IPS-18a (cell line): ENCODE data around the gene AUTS2.

Experiments used
- H3K27ac ChIP-seq: one replicate; pipeline ENCODE4 v1.5.1; 2013; ENCODE audit warnings: low read length
- H3K27me3 ChIP-seq: one replicate; pipeline ENCODE4 v1.6.1; 2013; ENCODE audit warnings: mild to moderate bottlenecking, low read length; ENCODE audit not compliant: control insufficient read depth, insufficient read depth
- H3K36me3 ChIP-seq: one replicate; pipeline ENCODE4 v1.6.1; 2013; ENCODE audit warnings: low read depth, low read length; ENCODE audit not compliant: control insufficient read depth
- H3K4me1 ChIP-seq: one replicate; pipeline ENCODE4 v1.6.1; 2013; ENCODE audit warnings: low read depth, low read length; ENCODE audit not compliant: control insufficient read depth
- H3K4me3 ChIP-seq: one replicate; pipeline ENCODE4 v1.5.1; 2013; ENCODE audit warnings: low read length
- H3K9ac ChIP-seq: one replicate; pipeline ENCODE4 v1.6.1; 2013; ENCODE audit warnings: mild to moderate bottlenecking, low read length, moderate library complexity
- H3K9me3 ChIP-seq: one replicate; pipeline ENCODE4 v1.6.1; 2013; ENCODE audit warnings: low read depth, low read length; ENCODE audit not compliant: control insufficient read depth

The AUTS2 gene

GRCh38 chr7:70040970-70041766 is 442.9 kb downstream of the AUTS2 start:
- Histone ChIP-seq H3K27me3 (no peaks in the 10 kb centered on the region), H3K9me3 (no peaks in the 10 kb centered on the region), H3K9ac (no peak overlapping the region), H3K27ac (no peak overlapping the region), H3K36me3 (no peaks in the 10 kb centered on the region), H3K4me1 (peaks cover 4% of the 10 kb centered on the region), H3K4me3 (no peak overlapping the region)

GRCh38 chr7:70042533-70042932 is 444.3 kb downstream of the AUTS2 start:
- Histone ChIP-seq H3K9me3 (no peaks in the 10 kb centered on the region), H3K4me1 (peaks cover 5% of the 10 kb centered on the region), H3K36me3 (no peaks in the 10 kb centered on the region), H3K4me3 (no peak overlapping the region), H3K27me3 (no peaks in the 10 kb centered on the region), H3K9ac (no peak overlapping the region), H3K27ac (no peak overlapping the region)

DNA sequence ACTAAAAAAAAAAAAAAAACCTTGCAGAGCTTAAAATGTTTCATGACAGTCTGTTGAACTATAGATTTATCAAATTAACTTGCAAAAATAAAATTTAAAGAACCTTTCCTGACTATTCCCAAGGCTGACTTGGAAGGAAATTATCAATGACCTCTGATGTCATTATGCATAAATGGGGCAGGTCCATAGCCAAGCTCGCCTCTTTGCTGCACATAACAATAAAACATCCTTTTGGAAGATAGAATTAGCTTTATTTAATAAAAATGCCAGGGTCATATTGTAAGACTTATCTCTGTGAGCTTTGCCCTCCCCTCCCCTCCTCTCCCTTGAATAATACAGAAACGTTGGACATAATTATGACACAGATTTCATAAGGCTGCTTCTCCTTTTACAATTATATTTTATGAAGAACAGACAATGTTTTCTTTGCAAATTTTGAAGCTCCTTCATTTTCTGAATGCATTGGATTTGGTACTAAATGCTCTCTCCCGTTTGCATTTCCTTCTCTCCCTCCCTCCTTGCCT is 444.8 kb downstream of the AUTS2 start:
- Histone ChIP-seq H3K9me3 (no peaks in the 10 kb centered on the region), H3K36me3 (no peaks in the 10 kb centered on the region), H3K27ac (no peak overlapping the region), H3K9ac (no peak overlapping the region), H3K4me1 (peaks cover 10% of the 10 kb centered on the region), H3K27me3 (no peaks in the 10 kb centered on the region), H3K4me3 (no peak overlapping the region)

GRCh38 chr7:70044064-70044463 is 445.8 kb downstream of the AUTS2 start:
- Histone ChIP-seq H3K27me3 (no peaks in the 10 kb centered on the region), H3K9me3 (no peaks in the 10 kb centered on the region), H3K4me1 (peaks cover 17% of the 10 kb centered on the region), H3K9ac (no peak overlapping the region), H3K4me3 (no peak overlapping the region), H3K27ac (no peak overlapping the region), H3K36me3 (no peaks in the 10 kb centered on the region)

DNA sequence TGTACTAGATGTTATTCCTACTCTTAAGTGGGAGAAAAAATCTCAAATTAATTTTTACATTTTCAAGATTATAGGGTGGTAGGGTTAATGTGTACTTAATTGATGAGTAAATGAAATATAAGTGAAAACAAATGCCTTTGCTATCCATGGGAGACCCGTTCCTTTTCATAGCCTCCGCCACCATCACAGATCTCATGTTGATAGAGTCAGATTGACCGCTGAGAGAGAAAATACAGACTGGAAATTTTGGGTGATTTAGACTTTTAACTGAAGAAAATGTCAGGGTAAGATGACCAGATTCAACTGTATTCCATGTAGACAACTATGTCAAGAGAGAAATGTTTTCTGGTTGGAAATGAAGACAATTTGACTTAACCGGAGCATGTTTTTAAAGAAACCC is 446.2 kb downstream of the AUTS2 start:
- Histone ChIP-seq H3K4me1 (peaks cover 17% of the 10 kb centered on the region), H3K27ac (no peak overlapping the region), H3K27me3 (no peaks in the 10 kb centered on the region), H3K4me3 (no peak overlapping the region), H3K36me3 (no peaks in the 10 kb centered on the region), H3K9ac (no peak overlapping the region), H3K9me3 (no peaks in the 10 kb centered on the region)

DNA sequence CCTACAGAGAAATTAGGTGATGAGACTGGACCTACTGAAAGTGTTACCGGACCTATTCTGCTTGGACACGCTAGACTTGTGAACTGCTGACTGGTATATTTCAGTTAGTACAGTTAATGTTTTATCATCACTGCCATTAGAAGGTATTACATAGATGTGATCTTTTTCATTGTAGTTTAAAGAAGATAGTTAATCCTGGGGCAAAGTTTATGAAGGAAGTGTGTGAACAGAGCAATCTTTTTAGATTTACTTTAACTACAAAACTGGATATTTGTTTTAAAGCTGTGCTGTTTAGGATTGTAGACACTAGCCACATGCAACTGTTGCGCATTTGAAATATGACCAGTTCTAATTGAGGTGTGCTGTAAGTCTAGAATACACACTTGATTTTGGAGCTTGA is 446.7 kb downstream of the AUTS2 start:
- no peak overlapping the region for H3K27ac ChIP-seq
- peaks cover 17% of the 10 kb centered on the region for H3K4me1 ChIP-seq
- no peak overlapping the region for H3K9ac ChIP-seq
- no peaks in the 10 kb centered on the region for H3K9me3 ChIP-seq
- no peak overlapping the region for H3K4me3 ChIP-seq
- H3K36me3 ChIP-seq, result no peaks in the 10 kb centered on the region
- no peaks in the 10 kb centered on the region for H3K27me3 ChIP-seq

DNA sequence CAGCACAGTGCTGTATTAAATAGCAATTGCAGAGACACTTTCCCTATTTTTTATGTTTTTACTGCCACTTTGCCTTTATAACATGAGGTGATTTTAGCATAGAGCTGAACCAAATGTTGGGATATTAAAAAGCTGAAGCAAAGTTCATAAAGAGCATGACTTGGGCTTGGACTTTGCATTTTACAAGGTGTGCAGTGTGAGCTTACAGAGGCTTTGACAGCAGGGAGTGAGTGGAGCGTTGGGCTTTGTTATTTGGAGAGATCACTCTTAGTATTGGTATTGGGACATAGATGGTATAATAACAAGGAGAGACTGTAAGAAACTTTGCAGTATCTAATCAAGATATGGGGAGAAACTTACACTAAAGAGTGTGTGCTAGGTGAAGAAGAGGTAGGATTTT is 449.1 kb downstream of the AUTS2 start:
- Histone ChIP-seq H3K9me3 (no peaks in the 10 kb centered on the region), H3K4me3 (no peak overlapping the region), H3K36me3 (no peaks in the 10 kb centered on the region), H3K9ac (no peak overlapping the region), H3K27ac (no peak overlapping the region), H3K27me3 (no peaks in the 10 kb centered on the region), H3K4me1 (peaks cover 17% of the 10 kb centered on the region)

DNA sequence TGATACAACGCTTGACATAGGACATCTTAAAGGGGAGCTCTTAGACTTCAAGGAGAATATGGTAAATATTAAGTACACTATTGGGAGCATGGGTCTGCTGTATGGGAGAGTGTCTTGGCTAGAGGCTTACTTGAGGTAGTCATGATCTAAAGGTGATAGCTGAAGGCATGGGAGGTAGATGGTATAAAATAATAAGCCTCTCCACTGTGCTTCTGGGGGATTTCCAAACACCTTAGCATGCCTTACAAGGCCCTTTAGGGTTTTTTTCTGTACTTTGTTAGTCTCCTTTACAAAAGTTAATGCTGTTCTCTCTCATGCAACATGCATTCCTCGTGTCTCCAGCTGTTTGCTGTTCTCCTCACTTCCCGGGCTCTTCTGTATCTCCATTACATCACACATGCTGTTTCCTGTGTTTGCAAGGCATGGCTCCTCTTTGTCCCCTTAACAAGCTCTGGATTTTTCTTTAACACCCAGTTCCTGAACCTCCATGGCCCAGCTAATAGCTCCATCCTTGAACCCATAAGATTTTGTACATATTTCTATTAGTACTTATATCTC is 449.7 kb downstream of the AUTS2 start:
- Histone ChIP-seq H3K36me3 (no peaks in the 10 kb centered on the region), H3K4me1 (peaks cover 17% of the 10 kb centered on the region), H3K27ac (no peak overlapping the region), H3K27me3 (no peaks in the 10 kb centered on the region), H3K9ac (no peak overlapping the region), H3K4me3 (no peak overlapping the region), H3K9me3 (no peaks in the 10 kb centered on the region)

DNA sequence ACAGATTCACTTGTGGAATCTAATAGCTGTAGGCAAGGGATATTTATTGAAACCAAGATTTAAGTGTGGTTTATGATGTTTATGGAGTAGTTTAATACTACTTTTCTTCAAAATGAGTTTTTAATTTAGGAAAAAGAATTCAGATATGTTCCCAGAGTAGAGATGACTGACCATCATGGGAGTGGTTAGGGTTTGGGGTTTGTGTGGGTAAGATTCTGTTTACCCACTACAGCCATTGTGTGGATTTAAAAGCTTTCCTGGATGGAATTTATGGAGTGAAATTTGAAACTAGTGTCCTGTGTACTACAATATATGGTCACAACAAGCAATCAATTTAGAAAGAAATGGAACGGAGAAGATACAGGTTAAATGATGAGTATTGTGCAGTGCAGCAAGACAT is 453.5 kb downstream of the AUTS2 start:
- Histone ChIP-seq H3K9me3 (no peaks in the 10 kb centered on the region), H3K27me3 (no peaks in the 10 kb centered on the region), H3K36me3 (no peaks in the 10 kb centered on the region), H3K9ac (no peak overlapping the region), H3K4me1 (peaks cover 14% of the 10 kb centered on the region), H3K4me3 (no peak overlapping the region), H3K27ac (no peak overlapping the region)

DNA sequence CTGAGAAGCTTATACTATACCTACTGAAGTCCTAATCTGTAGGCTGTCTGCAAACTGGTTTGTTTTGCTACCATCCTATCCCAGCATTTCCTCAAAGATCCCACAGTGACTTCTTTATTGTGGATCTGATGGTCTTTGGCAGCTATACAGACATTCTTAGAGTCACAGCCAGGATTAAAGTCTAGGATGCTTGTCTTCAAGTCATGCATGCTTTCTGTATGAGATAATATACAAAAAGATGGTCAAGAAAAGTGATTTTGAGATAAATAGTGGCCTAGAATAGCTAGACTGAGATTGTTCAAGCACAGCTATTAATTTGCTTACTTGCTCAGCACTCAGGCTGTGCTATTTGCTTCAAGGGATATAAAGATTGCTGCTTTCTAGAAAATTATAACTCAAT is 454.4 kb downstream of the AUTS2 start:
- Histone ChIP-seq H3K9ac (no peak overlapping the region), H3K36me3 (no peaks in the 10 kb centered on the region)

DNA sequence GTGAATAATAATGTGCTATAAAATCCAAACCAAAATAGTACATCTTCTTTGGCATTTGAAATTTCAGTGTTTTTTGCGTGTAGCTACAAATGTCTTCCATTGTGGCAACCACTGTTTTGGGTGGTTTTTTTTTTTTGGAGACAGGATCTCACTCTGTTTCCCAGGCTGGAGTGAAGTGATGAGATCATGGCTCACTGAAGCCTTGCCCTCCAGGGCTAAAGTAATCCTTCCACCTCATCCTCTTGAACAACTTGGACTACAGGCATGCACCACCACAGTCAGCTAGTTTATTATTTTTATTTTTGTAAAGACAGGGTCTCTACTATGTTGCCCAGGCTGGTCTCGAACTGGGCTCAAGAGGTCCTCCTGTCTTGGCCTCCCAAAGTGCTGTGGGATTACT is 455.1 kb downstream of the AUTS2 start:
- Histone ChIP-seq H3K9ac (no peak overlapping the region), H3K27ac (no peak overlapping the region), H3K27me3 (no peaks in the 10 kb centered on the region), H3K9me3 (no peaks in the 10 kb centered on the region), H3K4me3 (no peak overlapping the region), H3K4me1 (peaks cover 3% of the 10 kb centered on the region), H3K36me3 (no peaks in the 10 kb centered on the region)

More for the DNA sequence above, 454.4 kb downstream of the AUTS2 start:
- Histone ChIP-seq H3K27ac (no peak overlapping the region), H3K4me1 (peaks cover 11% of the 10 kb centered on the region), H3K4me3 (no peak overlapping the region), H3K27me3 (no peaks in the 10 kb centered on the region), H3K9me3 (no peaks in the 10 kb centered on the region)

GRCh38 chr7:70053989-70054388 is 455.7 kb downstream of the AUTS2 start:
- H3K9me3 ChIP-seq, result no peaks in the 10 kb centered on the region
- no peaks in the 10 kb centered on the region for H3K27me3 ChIP-seq
- H3K9ac ChIP-seq, result no peak overlapping the region
- H3K4me3 ChIP-seq, result no peak overlapping the region
- H3K36me3 ChIP-seq, result no peaks in the 10 kb centered on the region
- no peak overlapping the region for H3K27ac ChIP-seq
- H3K4me1 ChIP-seq, result no peaks in the 10 kb centered on the region
